Activated CD4-positive, alpha-beta T cell treated with anti-CD3 and anti-CD28 coated beads, Interleukin-2, amount 50 U/mL, for 4 hours (primary cell): ENCODE results near the gene TGFBR3L.
A peak's percentile ranks its signal among the peaks of the same experiment; 100 is the strongest.
"Not testable (repeated sequence)": the region's sequence is repeated elsewhere in the genome, so short reads cannot be mapped to it uniquely, and the experiment has no call there.

Experiments used
- DNase-seq, 2 experiments: peaks; one replicate each; pipeline ENCODE4 v3.0.0-alpha.2; 2020

TGFBR3L gene

DNA sequence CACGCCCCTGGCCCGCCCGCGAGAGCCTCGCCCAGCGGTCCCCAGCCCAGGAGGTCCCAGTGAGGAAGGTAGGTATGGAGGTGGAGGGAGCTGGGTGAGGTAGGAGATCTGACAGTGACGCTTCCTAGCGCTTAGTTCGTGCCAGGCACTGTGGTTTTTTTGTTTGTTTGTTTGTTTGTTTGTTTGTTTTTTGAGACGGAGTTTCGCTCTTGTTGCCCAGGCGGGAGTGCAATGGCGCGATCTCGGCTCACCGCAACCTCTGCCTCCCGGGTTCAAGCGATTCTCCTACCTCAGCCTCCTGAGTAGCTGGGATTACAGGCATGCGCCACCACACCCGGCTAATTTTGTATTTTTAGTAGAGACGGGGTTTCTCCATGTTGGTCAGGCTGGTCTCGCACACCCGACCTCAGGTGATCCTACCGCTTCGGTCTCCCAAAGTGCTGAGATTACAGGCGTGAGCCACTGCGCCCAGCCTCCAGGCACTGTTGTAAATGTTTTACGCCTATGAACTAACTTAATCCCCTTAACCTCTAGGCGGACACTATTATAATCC is 3.5 kb downstream of the TGFBR3L start:
- DNase-seq, result not testable (repeated sequence)

DNA sequence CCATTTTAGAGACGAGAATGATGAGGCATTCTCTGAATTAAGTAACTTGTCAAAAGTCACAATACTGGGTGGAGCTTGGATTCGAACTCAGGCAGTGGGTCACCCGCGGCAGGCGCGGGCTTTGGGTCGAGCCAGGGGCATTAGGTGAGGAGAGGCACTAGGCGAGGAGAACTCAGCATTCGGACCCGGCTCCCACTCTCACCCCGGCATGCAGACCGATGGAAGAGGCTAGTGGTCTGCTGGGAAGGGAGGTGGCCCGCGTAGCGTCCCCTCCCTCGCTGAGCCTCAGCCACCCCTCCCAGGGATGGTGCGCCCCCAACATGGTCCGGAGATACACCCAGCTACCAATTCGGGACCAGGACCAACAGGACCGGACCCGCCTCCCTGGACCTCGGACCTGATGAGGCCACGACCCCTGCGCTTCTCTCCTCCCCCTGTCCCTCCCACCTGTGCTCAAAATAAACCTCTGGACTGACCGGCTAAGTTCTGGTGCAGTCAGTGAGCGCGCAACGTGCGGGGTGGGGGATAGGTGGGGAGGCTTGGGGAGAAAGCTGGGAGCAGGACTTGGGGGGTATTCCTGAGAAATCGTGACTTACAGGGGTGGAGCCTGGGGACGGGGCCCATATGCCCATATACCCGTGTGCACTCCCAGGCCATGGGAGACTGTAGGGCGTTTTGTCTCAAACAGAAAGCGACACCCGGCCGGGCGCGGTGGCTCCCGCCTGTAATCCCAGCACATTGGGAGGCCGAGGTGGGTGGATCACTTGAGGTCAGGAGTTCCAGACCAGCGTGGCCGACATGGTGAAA is 4.2 kb downstream of the TGFBR3L start:
- no peak for DNase-seq

- peak; percentile 95 for DNase-seq
These were observed 5.2 kb downstream of the TGFBR3L start, which contains the start of gene SNAPC2 for GRCh38 chr19:7919610-7920518. SNAPC2 (plus strand) TSS chr19:7920338; CDS start chr19:7920367, 29 bp downstream.

DNA sequence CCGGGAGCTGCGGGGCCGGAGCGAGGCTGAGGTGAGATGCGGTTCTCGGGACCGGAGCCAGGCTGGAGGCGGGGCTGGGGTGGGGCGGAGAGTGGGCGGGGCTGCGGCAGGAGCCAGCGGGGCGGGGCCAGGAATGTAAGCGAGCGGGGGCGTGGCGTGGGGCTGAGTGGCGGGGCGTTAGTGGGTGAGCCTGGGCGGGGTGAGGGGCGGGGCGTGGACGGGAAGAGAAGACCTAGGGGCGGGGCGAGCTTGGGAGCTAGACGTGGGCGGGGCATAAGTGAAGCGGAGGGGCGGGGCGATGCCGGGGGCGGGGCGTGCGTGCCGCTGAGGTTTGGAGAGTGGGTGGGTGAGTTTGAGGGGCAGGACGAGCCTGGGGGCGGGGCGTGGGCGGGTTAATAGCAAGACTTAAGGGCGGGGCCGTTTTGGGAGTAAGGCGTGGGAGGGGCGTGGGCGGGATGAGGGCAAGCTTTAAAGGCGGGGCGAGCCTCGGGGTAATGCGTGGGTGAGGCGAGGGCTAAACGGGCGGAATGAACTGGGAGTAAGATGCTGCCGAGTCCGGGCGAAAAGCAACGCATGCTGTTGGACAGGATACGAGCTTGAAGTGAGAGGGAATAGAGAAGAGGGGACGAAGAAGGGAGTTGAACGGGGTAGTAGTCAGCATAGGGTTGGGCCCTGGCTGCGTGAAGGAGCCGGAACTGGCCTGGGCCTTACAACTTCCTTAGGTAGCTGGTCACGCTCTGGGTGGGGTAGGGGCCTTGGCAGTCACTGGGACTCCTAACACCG is 6.1 kb downstream of the TGFBR3L start:
- peak; percentile 100 for DNase-seq

DNA sequence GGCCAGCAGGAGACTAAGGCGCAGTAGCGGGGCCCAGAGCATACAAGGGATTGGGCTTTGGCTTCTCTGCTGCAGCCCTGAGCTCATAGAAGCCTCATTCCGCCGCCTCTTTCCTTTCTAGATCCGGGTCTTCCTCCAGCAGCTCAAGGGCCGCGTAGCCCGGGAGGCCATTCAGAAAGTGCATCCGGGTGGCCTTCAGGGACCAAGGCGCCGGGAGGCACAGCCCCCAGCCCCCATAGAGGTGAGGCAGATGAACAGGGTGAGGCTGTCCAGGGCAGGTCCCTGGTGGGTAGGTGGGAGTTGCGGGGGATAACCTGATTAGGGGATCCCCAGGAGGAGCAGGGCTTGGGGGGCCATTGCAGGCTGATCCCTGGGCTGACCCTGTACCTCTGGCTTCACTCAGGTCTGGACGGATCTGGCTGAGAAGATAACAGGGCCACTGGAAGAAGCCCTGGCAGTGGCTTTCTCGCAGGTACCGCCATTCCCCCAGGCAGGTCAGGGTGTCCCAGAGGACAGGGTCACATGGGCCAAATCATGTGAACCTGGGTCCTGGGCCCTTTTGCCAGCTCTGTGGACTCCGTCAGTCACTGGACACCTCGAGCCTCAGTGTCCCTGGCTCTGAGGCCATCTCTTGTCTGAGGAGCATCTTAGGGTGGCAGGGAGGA is 6.8 kb downstream of the TGFBR3L start:
- no peak for DNase-seq

- no peak for DNase-seq
These were observed 7.6 kb downstream of the TGFBR3L start for GRCh38 chr19:7921967-7922835.

DNA sequence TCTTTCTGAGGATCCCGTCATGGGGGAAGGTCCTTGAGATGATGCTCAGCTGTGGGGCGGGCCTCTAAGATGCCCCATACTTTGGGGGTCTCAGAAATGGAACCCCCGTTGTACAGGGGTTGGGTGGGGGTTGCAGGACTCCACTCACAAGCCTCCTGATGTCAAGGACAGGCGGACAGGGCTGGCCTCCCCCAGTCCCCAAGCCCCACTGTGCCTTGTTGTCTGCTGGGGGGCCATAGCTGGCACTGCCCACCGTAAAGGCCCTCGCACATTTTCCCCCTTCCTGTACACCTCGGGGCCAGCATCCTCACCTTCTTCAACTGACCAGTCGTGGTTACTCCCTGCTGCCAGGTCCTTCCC is 8.2 kb downstream of the TGFBR3L start:
- no peak for DNase-seq

- no peak for DNase-seq
These were observed 8.9 kb downstream of the TGFBR3L start for GRCh38 chr19:7923295-7924191.

GRCh38 chr19:7924241-7924640 is 9.6 kb downstream of the TGFBR3L start:
- no peak for DNase-seq

GRCh38 chr19:7924651-7925170 is 10.1 kb downstream of the TGFBR3L start:
- DNase-seq, result no peak

DNA sequence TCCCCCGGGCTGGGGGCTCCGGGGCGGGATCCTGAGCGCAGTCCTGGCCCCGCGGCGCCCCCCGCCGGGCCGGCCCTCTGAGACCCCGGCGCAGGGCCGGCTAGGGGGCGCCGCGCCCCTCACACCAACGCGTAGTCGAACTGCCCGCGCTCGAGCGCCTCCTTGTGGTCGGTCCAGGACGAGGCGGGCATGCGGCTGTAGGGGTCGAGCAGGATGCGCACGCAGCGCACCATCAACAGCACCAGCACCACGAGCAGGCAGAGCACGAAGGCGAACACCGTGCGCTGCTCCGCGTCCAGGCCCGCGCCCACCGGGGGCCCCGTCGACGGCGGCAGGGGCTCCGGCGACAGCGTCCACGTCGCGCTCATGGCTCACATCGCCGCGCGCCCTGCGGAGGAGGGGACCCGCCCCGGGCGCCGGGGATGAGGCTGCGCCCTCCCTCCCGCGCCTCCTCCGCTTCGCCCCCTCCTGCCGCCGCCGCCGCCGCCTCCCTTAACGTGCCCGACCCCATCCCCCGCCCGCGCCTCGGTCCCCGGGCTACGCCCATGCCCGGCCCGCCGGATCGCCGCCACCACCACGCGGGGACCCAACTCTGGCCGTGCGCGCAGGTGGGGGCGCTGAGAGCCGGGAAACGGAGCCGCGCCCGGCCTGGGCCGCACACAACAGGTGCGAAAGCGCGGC is 10.7 kb downstream of the TGFBR3L start:
- DNase-seq, result peak; percentile 68 to 73

- DNase-seq, result peak; percentile 72 to 75
These were observed 11.5 kb downstream of the TGFBR3L start, which contains the start of gene CTXN1 for GRCh38 chr19:7926021-7926726. CTXN1 (minus strand) TSS chr19:7926135; CDS start chr19:7925538, 597 bp downstream.

DNA sequence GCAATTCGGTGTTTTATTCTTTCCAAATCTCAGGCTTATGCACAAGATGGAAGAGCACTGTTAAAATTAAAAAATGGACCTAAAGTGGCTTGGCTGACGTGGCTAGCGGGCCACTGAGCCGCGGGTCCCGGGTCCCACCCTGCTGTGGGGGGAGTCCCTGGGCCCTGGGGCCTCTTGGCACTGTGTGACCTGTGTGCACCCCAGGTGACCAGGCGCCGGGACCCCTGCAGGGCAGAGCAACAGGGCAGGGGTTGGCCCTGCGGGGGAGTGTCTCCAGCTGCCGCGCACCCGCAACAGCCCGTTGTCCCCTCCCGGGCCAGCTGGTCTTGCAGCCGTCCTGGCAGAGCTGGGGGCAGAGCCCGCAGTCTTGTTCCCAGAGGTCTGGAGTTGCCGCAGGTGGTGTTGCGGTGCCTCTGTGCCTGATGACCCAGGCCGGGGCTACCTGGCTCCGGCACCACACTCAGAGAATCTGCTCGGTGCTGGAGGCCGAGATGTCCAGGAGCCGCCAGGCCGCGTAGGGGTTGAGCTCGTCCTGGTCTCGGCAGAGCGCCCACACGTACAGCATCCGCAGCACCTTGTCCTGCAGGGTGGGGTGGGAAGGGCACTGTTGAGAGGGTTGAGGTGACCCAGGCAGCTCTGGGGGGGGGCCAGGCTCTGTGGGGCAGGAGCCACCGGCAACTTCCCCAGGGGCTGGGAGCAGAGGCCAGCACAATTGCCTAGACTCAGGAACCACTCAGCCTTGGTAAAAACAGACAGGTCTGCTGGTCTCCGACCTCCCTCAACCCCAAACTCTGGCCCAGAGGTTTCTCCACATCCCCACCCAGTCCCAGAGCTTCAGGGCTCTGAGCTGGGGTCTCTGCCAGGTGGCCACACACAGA is 12.3 kb downstream of the TGFBR3L start:
- DNase-seq, result no peak

DNA sequence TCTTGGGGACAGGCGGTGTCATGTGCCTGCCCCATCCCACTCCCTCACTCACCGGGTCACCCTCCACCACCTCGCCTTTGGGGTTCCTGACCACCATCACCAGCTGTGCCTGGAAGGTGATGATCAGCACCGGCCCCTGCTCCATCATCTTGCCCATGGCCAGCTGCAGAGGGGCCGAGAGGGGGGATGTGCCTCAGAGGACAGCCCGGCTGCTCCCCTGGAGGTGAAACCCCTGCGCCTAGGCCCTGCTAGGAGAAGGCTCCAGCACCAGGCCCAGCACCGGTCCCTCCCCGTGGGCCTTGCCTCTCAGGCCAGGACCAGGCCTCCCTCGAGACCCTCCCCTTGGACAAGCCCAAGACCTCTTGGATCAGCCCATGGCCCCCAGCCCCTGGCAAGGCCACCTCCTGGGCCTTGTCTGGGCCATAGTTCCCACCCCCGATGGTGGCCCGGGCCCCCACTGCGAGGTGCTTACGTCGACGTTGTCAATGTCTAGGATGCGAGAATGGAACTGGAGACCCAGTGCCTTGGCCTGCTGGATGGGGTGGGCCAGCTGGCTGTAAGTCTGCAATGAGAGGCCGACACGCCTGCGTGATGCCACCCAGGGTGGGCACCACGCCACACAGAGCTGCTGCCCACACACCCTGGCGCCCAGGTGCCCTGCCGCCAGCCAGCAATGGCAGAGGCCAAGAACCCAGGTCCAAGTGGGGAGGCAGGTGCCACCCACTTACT is 13.1 kb downstream of the TGFBR3L start:
- no peak for DNase-seq

DNA sequence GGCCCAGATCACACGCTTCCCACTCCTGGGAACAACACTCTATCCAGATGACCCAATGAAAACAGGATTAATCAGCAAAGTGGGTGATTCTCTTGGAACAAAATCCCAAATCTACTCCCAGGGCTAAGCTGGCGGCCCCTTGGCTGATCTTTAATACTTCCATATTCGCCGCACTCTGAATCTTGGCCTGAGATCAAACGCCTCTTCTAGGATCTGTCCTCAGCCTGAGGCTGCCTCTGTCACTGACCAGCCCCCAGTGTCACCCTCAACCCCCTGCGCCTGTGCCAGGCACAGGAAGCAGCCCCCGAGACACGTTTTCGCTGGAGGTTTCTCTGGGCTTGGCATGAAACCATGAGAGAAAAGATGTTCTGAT is 13.7 kb downstream of the TGFBR3L start:
- DNase-seq, result no peak
